GM18873 (cell line): Measurements from ENCODE around the gene HSP90AB1.

Source experiments
- ATAC-seq: cut with Tn5 transposase; IDR thresholded peaks from one replicate; pipeline ENCODE4 v1.9.1; 2021; ENCODE audit warnings: mild to moderate bottlenecking, moderate library complexity, moderate number of reproducible peaks; ENCODE audit not compliant: unreplicated experiment, low FRiP score

Gene HSP90AB1

DNA sequence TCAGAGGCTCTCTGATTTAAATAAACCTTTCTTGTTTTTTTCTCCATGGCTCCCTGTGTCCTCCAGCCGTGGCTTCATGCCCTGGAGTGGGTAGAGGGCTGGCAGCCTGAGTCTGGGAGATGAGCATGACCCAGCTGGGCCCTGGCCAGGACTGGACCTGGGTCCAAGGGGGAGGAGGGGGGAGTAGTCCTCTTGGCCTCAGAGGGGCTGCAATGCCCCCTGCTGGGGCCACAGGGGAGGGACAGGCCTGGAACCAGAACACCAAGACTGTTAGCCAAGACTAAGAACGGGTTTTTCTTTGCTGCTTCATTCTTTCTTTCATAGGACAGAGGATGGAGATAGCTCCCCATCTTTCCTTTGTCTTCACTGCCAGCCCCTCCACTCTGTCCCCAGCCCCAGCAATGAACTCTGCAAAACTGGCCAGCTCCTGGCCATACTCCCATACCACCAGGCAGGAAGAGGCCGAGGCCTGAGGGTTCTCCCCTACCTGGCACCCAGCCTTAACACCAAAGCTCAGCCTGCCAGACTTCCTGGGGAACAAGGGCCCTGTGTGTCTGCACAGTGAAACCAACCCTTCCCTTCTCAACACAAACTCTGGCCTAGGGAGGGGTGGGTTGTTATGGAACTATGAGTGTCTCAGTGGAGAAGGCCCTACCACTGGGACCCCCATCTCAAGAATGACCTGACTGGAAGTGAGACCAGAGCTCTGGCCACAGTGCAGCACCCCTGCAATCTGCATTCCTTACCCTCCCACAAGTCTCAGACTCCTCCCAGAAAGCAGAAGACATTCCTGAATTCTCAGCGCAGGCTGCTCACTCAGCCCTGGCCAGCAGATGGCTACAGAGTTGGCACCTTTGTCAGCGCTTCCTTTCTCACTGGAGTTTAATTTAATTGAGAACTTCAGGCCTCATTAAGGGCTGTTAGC lies 12.5 kb upstream of the HSP90AB1 start:
- no peak for ATAC-seq

- ATAC-seq, result no peak
Observed at GRCh38 chr6:44235269-44235668, 11.6 kb upstream of the HSP90AB1 start.

- no peak for ATAC-seq
Observed at GRCh38 chr6:44235891-44236516, 10.9 kb upstream of the HSP90AB1 start.

- ATAC-seq, result no peak
Observed at GRCh38 chr6:44237021-44237812, 9.7 kb upstream of the HSP90AB1 start.

DNA sequence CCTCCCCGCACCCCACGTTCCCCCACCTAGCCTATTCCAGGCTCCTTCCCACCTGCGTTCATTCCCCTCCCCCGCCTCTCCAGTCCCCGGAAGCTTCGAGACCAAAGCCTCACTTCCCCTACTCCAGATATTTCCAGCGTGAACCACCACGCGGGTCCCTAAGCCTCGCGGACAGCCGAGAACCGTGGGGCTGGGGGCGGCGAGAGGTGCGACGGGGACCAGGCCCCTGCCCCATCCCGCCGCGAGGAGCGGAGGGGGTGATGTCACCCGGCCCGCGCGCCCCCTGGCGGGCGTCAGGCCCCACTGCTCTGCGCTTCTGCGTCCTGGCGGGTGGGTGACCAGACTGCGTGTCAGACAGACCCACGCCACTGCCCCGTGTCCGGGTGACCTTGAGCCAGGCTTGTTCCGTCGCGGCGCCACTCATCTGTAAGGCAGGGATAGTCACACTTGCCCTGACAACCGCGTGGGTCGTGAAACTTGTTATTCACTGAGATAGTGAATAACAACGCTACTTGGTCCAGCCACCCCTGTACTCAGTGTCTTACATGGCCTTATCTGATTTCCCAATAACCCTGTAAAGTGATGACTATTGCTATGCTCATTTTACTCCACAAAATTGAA lies 9.0 kb upstream of the HSP90AB1 start:
- no peak for ATAC-seq

- no peak for ATAC-seq
Observed at GRCh38 chr6:44238687-44239350, 8.1 kb upstream of the HSP90AB1 start.

DNA sequence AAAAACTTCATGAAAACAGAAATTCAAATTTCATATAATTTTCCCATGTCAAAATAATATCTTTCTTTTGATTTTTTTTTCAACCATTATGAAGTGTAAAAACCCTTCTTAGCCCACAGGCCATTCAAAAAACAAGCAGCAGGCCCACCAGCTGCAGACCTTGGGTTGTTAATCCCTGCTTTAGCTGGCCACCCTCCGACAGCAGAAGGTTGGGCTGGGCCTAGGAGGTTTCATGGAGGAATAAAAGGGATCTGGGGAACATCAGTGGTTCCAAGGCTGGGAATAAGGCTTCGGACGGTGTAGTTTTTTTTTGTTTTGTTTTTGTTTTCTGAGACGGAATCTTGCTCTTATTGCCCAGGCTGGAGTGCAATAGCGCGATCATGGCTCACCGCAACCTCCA lies 3.6 kb upstream of the HSP90AB1 start:
- ATAC-seq, result no peak

DNA sequence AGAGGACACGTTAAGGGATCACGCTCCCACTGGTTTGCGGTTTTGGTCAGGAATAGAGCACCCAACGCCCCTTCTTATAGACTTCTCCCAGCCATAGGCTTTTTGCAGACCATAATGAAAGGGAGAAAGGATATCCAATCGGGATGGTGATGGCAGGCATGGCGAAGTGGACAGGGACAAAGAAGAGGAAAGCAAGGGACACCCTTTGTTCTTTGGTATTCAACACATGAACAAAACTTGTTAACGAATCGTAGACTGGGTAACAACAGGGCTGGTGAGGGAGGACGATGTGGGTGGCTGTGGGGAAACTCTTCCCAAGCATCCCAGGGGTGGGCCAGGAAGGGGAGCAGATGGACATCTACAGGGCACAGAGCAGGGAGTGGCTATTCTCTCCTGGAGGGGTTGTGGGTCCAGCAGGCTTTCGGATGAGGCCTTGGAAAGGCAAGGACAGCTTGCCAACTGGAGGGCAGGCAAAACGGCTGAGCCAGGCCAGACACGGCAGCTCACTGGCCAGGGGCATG lies 1.4 kb upstream of the HSP90AB1 start:
- ATAC-seq, result no peak

DNA sequence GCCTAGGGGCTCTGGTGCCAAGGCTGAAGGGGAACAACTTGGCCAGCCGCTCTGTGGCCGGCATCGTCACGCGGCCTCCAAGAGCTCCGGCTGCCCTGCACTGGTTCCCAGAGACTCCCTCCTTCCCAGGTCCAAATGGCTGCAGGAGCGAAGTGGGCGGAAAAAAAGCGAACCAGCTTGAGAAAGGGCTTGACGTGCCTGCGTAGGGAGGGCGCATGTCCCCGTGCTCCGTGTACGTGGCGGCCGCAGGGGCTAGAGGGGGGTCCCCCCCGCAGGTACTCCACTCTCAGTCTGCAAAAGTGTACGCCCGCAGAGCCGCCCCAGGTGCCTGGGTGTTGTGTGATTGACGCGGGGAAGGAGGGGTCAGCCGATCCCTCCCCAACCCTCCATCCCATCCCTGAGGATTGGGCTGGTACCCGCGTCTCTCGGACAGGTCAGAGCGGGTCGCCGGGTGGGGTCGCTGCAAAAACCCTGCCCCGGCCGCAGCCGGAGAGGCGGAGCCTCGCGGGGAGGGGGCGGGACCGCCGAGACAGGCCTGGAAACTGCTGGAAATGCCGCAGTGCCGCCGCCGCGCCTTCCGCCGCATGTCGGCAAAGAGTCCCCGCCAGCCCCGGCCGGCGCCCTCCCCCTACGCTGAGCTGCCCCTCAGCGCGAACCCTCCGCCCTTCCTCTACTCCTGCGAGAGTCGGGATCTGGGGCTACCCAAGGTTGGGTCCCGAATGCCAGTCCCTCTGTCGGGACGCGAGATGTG lies 814 bp upstream of the HSP90AB1 start:
- ATAC-seq, result peak; percentile 38

DNA sequence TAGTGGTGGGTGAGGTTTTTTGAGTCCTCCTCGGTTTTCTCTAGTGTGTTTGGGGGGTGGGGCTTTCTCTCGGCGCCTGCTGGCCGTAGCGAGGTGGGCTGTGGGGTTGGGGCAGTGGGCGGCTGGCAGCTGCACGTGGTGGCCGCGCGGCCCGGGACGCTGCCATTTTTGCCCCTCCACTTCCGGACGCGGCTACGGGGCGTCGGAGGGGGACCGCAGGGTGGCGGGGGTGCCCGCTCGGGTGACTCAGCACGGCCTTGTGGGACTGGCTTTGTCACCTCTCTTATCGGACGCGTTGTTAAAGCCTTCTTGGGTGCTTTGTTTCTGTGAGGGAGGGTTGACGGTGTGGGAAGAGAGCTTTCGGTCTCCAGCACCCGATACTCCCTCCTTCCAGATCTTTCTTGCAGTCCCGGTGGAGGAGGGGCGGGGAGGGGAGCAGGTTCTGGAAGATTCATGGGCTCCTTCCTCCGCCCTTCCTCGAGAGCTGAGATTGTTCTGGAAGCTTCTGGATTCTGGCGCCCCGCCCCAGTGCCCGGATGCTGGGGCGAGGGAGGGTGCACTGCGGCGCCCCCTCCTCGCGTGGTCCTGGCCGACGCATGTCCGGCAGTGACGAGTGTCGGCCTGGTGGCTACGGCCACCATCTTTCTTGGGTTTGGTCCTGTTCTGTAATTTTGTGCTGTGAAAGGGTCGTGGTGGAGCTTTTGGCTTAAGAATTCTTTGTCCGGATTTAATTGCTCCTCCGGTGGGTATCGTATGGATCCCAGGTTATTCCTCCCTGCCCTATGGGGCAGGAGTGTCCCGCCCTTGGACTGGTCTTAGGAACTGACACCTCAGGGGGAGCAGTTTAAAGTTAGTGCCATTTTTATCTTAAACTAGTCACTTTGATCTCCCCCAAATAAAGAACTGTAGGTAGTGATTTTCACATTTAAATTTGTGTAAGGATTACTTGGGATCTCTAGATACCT lies 719 bp downstream of the HSP90AB1 start:
- ATAC-seq, result peak; percentile 17

- ATAC-seq, result no peak
Observed at GRCh38 chr6:44248579-44248978, 1.7 kb downstream of the HSP90AB1 start.

DNA sequence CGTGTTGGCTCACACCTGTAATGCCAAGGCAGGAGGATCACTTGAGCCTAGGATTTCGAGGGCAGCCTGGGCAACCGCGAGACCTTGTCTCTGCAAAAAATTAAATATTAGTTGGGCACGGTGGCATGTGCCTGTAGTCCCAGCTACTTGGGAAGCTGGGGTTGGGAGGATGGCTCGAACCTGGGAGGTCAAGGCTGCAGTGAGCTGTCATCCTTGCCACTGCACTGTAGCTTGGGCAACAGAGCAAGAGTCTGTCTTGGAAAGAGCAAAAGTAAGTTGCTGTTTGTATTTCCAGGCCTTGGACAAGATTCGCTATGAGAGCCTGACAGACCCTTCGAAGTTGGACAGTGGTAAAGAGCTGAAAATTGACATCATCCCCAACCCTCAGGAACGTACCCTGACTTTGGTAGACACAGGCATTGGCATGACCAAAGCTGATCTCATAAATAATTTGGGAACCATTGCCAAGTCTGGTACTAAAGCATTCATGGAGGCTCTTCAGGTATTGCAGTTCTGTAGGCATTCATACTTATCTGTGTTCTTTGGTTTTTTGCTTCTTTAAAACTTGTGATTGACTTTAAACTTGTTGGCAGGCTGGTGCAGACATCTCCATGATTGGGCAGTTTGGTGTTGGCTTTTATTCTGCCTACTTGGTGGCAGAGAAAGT lies 2.3 kb downstream of the HSP90AB1 start:
- ATAC-seq, result no peak

DNA sequence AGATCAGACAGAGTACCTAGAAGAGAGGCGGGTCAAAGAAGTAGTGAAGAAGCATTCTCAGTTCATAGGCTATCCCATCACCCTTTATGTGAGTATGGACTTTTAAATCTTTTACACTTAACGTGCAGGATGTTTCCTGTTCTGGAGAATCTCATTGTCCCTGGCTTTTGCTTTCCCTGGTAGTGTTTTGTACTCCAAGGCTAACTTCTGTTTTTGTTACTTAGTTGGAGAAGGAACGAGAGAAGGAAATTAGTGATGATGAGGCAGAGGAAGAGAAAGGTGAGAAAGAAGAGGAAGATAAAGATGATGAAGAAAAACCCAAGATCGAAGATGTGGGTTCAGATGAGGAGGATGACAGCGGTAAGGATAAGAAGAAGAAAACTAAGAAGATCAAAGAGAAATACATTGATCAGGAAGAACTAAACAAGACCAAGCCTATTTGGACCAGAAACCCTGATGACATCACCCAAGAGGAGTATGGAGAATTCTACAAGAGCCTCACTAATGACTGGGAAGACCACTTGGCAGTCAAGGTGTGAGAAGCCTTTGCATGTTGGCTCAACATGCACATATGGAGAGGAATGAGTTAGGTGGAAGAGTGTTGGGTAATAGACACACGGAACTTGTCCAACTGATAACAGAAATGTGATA lies 3.3 kb downstream of the HSP90AB1 start:
- no peak for ATAC-seq

DNA sequence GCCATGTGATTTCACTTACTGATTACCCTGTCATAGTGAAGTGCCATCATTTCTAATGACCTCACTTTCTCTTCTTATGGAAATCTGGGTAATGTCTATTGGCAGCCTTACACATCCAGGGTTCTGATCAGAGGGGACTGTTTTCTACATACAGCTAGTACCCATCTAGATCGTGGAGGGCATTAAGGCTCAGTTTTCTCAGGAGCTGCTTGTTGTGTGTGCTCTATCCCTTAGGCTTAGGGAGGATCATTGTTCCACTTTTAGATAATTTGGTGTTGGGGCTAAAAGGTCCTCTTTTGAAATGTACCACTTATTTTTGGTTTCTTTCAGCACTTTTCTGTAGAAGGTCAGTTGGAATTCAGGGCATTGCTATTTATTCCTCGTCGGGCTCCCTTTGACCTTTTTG lies 3.8 kb downstream of the HSP90AB1 start:
- ATAC-seq, result no peak

DNA sequence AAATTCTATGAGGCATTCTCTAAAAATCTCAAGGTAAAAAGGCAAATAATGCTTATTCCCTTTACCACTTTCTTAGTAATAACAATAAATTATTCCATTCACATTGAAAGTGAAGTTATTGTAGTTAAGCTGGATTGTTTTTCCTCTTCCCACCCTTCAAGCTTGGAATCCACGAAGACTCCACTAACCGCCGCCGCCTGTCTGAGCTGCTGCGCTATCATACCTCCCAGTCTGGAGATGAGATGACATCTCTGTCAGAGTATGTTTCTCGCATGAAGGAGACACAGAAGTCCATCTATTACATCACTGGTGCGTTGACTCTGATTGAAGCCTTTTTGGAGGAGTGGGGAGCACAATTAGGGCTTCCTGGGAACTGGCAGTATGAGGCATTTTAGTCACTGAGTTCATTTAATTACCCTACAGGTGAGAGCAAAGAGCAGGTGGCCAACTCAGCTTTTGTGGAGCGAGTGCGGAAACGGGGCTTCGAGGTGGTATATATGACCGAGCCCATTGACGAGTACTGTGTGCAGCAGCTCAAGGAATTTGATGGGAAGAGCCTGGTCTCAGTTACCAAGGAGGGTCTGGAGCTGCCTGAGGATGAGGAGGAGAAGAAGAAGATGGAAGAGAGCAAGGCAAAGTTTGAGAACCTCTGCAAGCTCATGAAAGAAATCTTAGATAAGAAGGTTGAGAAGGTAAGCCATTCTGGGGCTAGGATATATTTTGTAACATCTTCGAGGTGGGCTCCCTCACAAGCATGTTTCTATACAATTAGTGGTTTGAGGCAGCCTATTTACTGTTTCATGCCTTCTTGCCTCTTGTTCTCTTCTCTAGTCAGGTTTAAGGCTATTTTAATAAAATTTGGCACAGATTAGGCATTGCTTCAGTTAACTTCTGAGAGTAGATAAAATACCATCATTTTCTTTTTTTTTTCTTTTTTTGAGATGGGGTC lies 4.9 kb downstream of the HSP90AB1 start:
- no peak for ATAC-seq
